Tibial nerve (tissue), 4 donors: Measurements from ENCODE around the gene P3H3. TPM values are rescaled to one million over a fixed set of nuclear protein-coding genes. Genes with fewer than 3 reads are reported as not detected.

Experiments used
- DNase-seq, 2 donors: peaks; one replicate each; pipeline ENCODE4 v3.0.0-alpha.2; 2019; ENCODE audit warnings: low spot score in 2 of 2
- H3K27ac ChIP-seq, 4 donors: fragments of 200-600 bp; sonication (generic) in 3 of 4; one replicate each; pipeline ENCODE4 v1.5.1; 2017 to 2019; ENCODE audit warnings: mild to moderate bottlenecking in 1 of 4
- H3K27me3 ChIP-seq, 2 donors: fragments of 200-600 bp; sonication (generic) in 1 of 2; one replicate each; pipeline versions ENCODE4 v1.5.1 to v1.6.0; 2017 to 2019
- H3K36me3 ChIP-seq, 3 donors: fragments of 200-600 bp; sonication (generic); one replicate each; pipeline ENCODE4 v1.5.1; 2018 to 2019
- H3K4me1 ChIP-seq, 4 donors: fragments of 200-600 bp; sonication (generic) in 3 of 4; one replicate each; pipeline ENCODE4 v1.5.1; 2017 to 2019
- H3K4me3 ChIP-seq, 4 donors: fragments of 200-600 bp; sonication (generic) in 3 of 4; one replicate each; pipeline ENCODE4 v1.5.1; 2017 to 2019; ENCODE audit warnings: mild to moderate bottlenecking in 1 of 4, moderate library complexity in 1 of 4
- H3K9me3 ChIP-seq, 4 donors: fragments of 200-600 bp; sonication (generic) in 3 of 4; one replicate each; pipeline ENCODE4 v1.5.1; 2017 to 2019
- EP300 ChIP-seq, 2 donors: sonication (generic); formaldehyde crosslinking; IDR thresholded peaks; one replicate each; pipeline ENCODE4 v1.6.1; 2017; ENCODE audit warnings: antibody characterized with exemption in 2 of 2, mild to moderate bottlenecking in 1 of 2
- POLR2A ChIP-seq, 2 donors: fragments of 450-650 bp; IDR thresholded peaks; one replicate each; pipeline ENCODE4 v1.6.1; 2017; ENCODE audit warnings: antibody characterized with exemption in 2 of 2, mild to moderate bottlenecking in 2 of 2, moderate library complexity in 2 of 2
- WGBS, 2 donors: methylation state at CpG; one replicate each; pipeline ENCODE4 v1.1.5; 2018; 5-methylcytosine and 5-hydroxymethylcytosine counted together
- total RNA-seq, 4 donors: library from RNA; depleted of rRNA; stranded (reverse); fragments of >200 nt; gene quantifications; one replicate each; pipeline ENCODE4 v1.1.0, GENCODE V29; 2016
- TF ChIP-seq, protein P1 (sequence below), 5 experiments: fragments of 200-600 bp in 3 of 5; fragments of 450-650 bp in 2 of 5; sonication (generic) in 3 of 5; IDR thresholded peaks; one replicate each; pipeline ENCODE4 v1.5.1; 2016 to 2019; ENCODE audit warnings: antibody characterized with exemption in 5 of 5, mild to moderate bottlenecking in 3 of 5, moderate library complexity in 2 of 5

Gene P3H3
- total RNA-seq, 4 donors from 2014 or later: 14.6 to 45.8 (median 36.4) TPM

DNA sequence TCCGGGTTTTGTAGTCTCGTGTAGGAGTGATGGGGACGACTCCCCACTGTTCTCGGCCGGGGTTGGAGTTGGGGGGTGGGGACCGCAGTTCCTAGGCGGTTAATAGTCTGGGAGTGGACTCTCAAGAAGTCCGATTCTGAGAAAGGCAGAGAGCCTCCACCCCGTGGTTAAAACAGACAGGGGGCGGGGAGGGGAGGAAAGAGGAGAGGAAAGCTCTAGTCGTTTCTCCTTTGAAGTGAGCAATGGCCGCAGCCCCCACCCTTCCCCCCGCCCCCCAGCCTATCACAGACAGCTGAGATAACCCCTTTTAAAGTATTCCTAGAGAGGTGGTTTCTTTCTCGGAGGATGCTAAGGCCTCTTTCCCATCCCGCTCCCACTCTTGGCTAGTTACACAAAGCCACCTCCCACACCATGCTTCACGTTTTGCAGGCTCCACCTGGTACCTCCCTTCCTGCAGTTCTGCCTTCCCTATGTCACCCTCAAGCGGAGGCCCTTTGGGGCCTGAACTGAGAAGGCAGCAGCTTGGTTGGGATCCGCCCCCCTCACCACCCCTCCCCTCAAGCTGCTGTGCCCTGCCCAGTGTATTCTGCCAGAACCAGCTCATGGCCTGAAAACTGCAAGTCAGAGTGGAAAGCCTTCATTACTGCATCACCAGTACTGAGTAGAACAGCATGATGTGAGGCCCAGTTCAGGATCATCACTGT is 24.6 kb downstream of the P3H3 start:
- peak overlapping the region; percentile 14 to 84 (median 66) for H3K4me3 ChIP-seq
- 1 to 2% methylated on average over 18 of the region's 18 CpGs for WGBS, 2 donors
- DNase-seq: no peak

DNA sequence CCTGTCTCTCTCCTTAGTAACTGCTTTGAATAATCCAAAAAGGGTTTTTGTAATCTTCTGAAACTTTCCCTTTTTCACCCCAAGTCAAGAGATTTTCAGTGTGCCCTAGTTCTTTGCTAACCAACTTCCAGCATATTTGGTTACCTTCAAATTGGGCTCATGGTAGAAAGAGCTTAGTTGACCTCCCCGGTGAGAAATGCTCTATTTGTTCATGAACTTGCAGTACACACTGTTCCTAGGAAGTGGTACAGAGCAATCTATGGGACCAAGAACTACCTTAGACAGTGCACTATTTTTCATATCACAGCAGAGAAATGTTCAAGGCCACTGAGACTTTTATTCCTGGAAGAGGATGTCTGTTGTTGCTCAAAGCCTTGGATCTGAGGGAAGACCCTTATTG is 25.4 kb downstream of the P3H3 start:
- TF ChIP-seq, protein P1, sequence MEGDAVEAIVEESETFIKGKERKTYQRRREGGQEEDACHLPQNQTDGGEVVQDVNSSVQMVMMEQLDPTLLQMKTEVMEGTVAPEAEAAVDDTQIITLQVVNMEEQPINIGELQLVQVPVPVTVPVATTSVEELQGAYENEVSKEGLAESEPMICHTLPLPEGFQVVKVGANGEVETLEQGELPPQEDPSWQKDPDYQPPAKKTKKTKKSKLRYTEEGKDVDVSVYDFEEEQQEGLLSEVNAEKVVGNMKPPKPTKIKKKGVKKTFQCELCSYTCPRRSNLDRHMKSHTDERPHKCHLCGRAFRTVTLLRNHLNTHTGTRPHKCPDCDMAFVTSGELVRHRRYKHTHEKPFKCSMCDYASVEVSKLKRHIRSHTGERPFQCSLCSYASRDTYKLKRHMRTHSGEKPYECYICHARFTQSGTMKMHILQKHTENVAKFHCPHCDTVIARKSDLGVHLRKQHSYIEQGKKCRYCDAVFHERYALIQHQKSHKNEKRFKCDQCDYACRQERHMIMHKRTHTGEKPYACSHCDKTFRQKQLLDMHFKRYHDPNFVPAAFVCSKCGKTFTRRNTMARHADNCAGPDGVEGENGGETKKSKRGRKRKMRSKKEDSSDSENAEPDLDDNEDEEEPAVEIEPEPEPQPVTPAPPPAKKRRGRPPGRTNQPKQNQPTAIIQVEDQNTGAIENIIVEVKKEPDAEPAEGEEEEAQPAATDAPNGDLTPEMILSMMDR (IDR thresholded peaks at IDR 0.05): no peak
- no peak for TF ChIP-seq EP300 (IDR thresholded peaks at IDR 0.05)
- TF ChIP-seq POLR2A (IDR thresholded peaks at IDR 0.05): no peak
- no peaks in the 10 kb centered on the region for H3K9me3 ChIP-seq
- peaks cover 0 to 23% (median 14%) of the 10 kb centered on the region in 4 donors for H3K4me1 ChIP-seq
- no peak for DNase-seq
- no peaks in the 10 kb centered on the region for H3K27me3 ChIP-seq
- WGBS, 2 donors: 76 to 81% methylated on average over 1 of the region's 1 CpG
- H3K36me3 ChIP-seq: peaks cover 2 to 46% (median 5%) of the 10 kb centered on the region in 3 donors
- H3K27ac ChIP-seq: peak overlapping the region in 3 of 4 donors; percentile 24 to 94 (median 88)
- no peak overlapping the region for H3K4me3 ChIP-seq

More for the DNA sequence above, 24.6 kb downstream of the P3H3 start:
- no peak for TF ChIP-seq POLR2A (IDR thresholded peaks at IDR 0.05)
- no peak for TF ChIP-seq EP300 (IDR thresholded peaks at IDR 0.05)
- TF ChIP-seq, protein P1 (IDR thresholded peaks at IDR 0.05): no peak
- Histone ChIP-seq H3K4me1 (peaks cover 0 to 23% (median 14%) of the 10 kb centered on the region in 4 donors), H3K36me3 (peaks cover 2 to 45% (median 5%) of the 10 kb centered on the region in 3 donors), H3K27ac (peak overlapping the region; percentile 24 to 94 (median 63)), H3K9me3 (no peaks in the 10 kb centered on the region), H3K27me3 (no peaks in the 10 kb centered on the region)

DNA sequence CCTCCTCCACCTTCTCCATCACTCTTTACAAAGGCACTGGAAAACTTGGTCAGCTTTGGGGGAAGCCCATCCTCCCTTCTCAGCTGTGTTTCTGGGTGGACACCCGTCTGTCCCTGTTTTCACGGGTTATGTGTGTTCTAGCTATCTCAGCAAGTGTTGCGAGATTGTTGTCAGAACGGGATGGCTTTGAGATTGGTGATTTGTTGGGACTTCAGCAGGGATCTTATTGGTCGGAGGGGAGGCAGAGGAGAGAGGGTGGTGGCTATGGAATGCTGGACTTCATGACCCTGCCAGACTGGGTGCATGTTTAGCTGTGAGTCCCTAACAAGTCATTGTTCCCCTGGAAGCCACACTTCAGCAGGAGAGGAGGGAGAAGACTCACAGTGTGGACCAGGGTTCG is 25.8 kb downstream of the P3H3 start:
- no peaks in the 10 kb centered on the region for H3K9me3 ChIP-seq
- TF ChIP-seq, protein P1 (IDR thresholded peaks at IDR 0.05): no peak
- TF ChIP-seq POLR2A (IDR thresholded peaks at IDR 0.05) (no peak), EP300 (IDR thresholded peaks at IDR 0.05) (no peak)
- peaks cover 2 to 46% (median 6%) of the 10 kb centered on the region in 3 donors for H3K36me3 ChIP-seq
- DNase-seq: no peak
- no peak overlapping the region for H3K4me3 ChIP-seq
- peak overlapping the region in 2 of 4 donors; percentile 88 to 94 for H3K27ac ChIP-seq
- H3K4me1 ChIP-seq: peaks cover 0 to 23% (median 14%) of the 10 kb centered on the region in 4 donors
- H3K27me3 ChIP-seq: no peaks in the 10 kb centered on the region
- WGBS, 2 donors: 80% methylated on average over 6 of the region's 6 CpGs

DNA sequence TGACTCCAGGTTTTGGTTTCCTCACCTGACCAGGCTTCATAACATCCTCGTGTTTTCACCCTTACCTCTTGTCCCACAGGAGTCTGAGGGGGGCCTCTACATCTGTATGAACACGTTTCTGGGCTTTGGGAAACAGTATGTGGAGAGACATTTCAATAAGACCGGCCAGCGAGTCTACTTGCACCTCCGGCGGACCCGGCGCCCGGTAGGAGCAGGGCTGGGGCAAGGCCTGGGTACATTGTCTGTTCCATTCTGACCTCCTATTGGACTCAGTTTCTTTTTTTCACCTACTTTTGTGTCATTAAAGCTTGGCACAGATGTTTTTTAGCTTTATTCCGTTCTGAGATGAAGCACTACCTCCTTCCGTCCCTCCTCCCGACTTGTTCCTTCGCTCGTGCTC is 27.1 kb downstream of the P3H3 start:
- H3K4me3 ChIP-seq: no peak overlapping the region
- peaks cover 0 to 23% (median 14%) of the 10 kb centered on the region in 4 donors for H3K4me1 ChIP-seq
- TF ChIP-seq, protein P1 (IDR thresholded peaks at IDR 0.05): no peak
- TF ChIP-seq EP300 (IDR thresholded peaks at IDR 0.05): no peak
- H3K27ac ChIP-seq: no peak overlapping the region
- no peaks in the 10 kb centered on the region for H3K27me3 ChIP-seq
- WGBS, 2 donors: 89 to 93% methylated on average over 14 of the region's 14 CpGs
- H3K36me3 ChIP-seq: peaks cover 2 to 55% (median 15%) of the 10 kb centered on the region in 3 donors
- no peak for DNase-seq
- H3K9me3 ChIP-seq: no peaks in the 10 kb centered on the region

DNA sequence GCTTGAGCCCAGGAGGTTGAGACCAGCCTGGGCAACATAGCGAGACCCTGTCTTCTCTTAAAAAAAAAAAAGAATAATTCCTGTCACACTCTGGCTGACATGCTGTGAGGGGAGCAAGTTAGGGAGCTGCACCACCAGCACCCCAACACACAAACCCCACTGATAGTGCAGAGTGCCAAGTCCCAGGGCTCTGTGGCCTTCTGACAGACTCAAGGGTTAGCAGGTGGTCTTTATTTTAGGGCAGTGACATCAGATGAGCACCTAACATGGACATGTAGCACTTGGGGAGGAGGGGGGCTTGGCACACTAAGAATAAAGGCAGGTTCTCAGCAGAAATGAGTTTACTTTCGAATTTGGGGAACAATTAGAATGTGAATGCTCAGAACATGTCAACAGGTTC is 30.6 kb downstream of the P3H3 start:
- no peaks in the 10 kb centered on the region for H3K27me3 ChIP-seq
- 95 to 100% methylated on average over 2 of the region's 2 CpGs for WGBS, 2 donors
- no peak overlapping the region for H3K4me3 ChIP-seq
- TF ChIP-seq EP300 (IDR thresholded peaks at IDR 0.05) (no peak), POLR2A (IDR thresholded peaks at IDR 0.05) (no peak)
- TF ChIP-seq, protein P1 (IDR thresholded peaks at IDR 0.05): no peak
- H3K4me1 ChIP-seq: peaks cover 0 to 4% (median under 1%) of the 10 kb centered on the region in 4 donors
- no peak overlapping the region for H3K27ac ChIP-seq
- no peaks in the 10 kb centered on the region for H3K9me3 ChIP-seq
- DNase-seq: no peak
- H3K36me3 ChIP-seq: peaks cover 2 to 90% (median 31%) of the 10 kb centered on the region in 3 donors
